Measurements from ENCODE around the gene C7.
A peak's percentile ranks its signal among the peaks of the same experiment; 100 is the strongest.

The C7 gene

GRCh38 chr5:40928886-40929448 is 19.7 kb downstream of the C7 start:
- no peak for DNase-seq

GRCh38 chr5:40932766-40933165 is 23.5 kb downstream of the C7 start:
- DNase-seq, result no peak

DNA sequence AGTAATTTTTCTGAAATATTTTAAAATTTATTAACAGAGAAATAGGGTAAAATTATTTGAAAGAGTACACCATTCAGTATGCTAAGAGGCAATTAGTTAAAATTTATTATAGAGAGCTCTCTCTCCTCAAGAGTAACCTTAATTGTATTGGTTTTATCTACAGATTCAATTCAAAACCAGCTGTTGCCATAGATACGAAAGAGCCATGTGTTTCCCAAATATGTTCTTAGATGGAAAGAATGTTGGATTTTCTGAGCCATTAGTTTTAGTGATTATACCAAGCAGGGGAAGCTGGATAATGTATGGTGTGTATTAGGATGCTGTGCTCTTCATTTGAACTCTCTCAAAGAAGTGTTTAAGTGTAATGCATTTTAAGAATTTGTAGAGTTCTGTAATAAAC is 27.8 kb downstream of the C7 start:
- DNase-seq, result no peak

DNA sequence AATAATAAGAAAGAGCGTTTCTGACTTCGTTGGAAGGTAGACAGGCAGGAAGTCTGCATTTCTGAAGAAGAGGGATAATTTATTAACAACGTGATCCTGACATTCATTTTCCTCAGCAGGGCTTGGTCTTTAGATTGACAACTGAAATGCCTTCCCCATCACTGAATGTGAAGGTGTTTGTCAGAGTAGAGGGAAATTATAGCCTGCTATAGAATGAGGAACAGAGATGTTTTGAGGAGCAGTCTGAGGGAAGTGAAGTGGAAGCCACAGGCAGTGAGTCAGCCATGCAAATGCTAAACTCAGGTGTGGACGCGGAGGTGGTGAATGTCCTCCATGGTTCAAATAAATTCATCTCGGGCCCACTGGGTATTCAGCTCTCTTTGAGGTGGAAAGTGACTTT is 30.5 kb downstream of the C7 start:
- no peak for DNase-seq

DNA sequence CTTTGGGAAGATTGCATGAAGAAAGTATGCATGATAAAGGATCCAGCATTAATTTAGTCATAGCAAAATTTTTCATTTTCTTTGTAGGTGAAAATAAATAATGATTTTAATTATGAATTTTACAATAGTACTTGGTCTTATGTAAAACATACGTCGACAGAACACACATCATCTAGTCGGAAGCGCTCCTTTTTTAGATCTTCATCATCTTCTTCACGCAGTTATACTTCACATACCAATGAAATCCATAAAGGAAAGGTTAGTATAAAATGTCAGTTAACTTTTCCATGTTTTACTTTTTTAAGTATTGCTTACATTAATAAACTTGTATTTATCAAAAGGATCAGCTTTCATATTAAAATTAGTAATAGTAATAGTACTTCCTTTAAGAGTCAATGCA is 35.8 kb downstream of the C7 start:
- no peak for DNase-seq

GRCh38 chr5:40955313-40955712 is 46.0 kb downstream of the C7 start:
- DNase-seq, result no peak

GRCh38 chr5:40957048-40957447 is 47.8 kb downstream of the C7 start:
- no peak for DNase-seq

DNA sequence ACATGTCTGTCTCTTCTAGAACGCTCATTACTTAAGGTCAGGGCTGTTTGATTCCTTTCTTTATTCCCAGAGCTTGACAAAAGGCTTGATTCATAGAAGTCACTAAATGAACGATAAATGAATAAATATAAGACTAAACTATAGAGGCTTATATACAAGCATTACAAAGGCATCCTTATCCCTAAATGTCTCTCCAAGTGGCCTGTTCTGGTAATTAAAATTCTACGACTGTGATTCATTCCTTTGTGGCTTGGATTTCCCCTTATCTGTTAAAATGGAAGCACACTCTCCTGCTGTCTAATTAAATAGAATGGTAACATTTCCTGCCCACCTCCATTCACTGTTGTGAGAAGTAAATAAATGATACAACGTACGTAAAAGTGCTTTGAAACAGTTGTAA is 49.5 kb downstream of the C7 start:
- no peak for DNase-seq

DNA sequence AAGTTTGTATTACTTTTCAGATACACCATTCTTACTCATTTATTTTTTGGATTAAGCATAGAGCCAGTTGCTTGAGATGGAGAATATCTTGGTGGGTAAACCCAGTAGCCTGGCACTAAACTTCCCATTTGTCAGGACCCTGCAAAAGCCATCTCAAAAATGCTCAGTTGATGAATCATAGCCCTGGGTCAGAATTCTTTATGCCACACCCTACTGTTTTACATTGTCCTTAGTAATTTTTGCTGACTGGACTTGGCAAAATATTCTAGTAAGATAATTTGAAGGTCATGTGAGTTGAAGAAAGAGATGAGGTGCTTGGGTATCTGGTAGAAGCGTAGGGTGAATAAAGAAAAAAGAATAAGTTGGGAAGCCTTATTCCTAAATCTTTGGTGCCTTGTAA is 50.7 kb downstream of the C7 start:
- no peak for DNase-seq

DNA sequence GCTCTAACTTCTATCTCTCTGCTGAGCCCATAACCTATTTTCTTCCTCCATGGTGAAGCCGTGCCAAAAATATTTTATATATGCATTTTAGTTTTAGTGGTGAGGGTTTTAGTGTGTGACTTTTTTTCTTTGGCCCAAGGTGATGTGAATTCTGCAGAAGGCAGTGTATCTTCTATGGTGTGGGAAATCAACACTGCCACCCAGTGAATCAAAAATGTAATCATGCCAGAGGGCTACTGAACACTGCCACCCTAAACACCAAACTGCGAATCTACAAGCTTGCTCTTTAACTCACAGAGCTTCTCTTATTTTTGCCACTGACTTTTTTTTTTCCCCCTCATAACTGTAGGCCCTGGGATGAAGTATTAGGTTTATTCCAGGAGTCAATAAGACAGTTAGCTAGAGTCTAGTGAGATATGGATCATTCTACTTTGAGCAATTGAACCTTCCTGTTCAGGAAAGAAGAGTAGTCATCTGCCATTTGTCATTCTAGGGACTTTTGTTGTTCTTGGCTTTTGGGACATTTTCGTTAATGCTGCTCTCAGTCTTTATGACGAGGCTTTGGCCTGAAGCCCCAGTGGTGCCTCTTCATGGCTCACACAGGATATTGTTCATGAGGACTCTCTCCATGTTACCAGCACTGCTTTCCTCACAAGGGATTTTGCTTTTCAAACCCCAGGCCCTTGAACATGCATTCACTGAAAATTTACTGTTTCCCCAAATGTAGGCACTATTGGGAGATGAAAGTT is 53.1 kb downstream of the C7 start:
- no peak for DNase-seq

DNA sequence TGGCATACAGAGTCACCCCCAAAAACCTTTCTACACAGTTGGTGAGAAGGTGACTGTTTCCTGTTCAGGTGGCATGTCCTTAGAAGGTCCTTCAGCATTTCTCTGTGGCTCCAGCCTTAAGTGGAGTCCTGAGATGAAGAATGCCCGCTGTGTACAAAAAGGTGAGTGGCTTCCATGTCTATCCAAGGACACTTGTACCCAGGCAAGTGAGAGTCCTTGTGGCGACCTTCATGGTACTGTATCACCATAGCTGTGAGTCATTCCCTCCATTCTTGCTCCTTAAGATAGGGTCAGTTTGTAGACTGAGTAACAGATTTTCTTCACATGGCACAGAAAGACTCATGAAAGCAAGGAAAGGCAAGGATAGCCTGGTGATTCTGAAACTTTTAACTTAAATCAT is 63.1 kb downstream of the C7 start:
- DNase-seq, result no peak

- DNase-seq, result no peak
Observed at GRCh38 chr5:40973364-40974004, 64.2 kb downstream of the C7 start.

- no peak for DNase-seq
Observed at GRCh38 chr5:40976041-40976440, 66.7 kb downstream of the C7 start.

GRCh38 chr5:40976836-40977235 is 67.5 kb downstream of the C7 start:
- no peak for DNase-seq

DNA sequence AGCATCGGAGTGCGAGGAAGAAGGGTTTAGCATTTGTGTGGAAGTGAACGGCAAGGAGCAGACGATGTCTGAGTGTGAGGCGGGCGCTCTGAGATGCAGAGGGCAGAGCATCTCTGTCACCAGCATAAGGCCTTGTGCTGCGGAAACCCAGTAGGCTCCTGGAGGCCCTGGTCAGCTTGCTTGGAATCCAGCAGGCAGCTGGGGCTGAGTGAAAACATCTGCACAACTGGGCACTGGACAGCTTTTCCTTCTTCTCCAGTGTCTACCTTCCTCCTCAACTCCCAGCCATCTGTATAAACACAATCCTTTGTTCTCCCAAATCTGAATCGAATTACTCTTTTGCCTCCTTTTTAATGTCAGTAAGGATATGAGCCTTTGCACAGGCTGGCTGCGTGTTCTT is 72.1 kb downstream of the C7 start:
- no peak for DNase-seq

DNA sequence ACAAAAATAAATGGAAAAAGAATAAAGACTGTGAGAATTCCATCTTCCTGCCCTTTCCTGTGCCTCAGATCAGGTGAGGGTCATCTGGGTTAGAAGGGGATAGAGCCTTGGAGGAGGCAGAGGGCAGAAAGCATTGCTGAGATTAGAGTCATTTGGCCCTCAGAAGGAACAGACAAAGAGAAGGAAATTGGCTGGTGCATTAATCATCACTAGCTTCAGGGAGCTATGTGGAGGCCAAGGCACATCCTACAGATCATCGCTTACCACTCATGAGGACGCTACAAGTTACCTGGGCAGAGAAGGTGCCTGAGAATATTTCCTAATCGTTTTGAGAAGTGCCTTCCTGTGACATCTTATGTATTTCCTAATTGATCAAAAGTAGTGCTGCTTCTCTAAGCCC is 74.5 kb downstream of the C7 start:
- no peak for DNase-seq

DNA sequence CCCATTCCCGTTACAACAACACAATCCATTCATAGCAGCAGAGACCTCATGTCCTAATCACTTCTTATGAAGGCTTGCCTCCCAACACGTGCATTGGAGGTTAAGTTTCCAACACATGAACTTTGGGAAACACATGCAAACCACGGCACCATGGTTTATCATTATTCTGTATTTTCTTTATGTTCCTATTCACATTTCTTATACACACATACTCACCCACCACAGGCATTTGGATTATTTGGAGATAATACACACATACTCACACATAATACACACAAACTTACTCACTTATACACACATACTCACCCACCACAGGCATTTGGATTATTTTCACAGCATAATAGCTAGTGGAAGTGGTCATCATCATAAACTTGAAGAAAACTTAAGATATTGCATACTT is 75.6 kb downstream of the C7 start:
- DNase-seq, result peak; percentile 42

GRCh38 chr5:40985501-40985900 is 76.2 kb downstream of the C7 start:
- no peak for DNase-seq

GRCh38 chr5:40986666-40987065 is 77.4 kb downstream of the C7 start:
- no peak for DNase-seq

DNA sequence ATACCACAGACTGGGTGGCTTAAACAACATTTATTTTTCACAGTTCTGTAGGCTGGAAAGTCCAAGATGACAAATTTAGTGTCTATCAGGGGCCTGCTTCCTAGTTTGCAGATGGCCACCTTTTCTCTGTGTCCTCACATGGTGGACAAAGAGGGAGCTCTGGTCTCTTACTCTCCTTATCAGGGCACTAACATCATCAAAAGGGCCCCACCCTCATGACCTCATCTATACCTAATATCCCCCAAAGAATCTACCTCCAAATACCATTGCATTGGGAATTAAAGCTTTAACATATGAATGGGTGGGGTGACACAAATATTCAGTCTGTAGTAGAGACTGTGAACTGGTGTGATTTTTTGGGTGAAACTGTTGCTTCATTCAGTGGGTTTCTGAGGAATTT is 78.1 kb downstream of the C7 start:
- DNase-seq, result no peak

DNA sequence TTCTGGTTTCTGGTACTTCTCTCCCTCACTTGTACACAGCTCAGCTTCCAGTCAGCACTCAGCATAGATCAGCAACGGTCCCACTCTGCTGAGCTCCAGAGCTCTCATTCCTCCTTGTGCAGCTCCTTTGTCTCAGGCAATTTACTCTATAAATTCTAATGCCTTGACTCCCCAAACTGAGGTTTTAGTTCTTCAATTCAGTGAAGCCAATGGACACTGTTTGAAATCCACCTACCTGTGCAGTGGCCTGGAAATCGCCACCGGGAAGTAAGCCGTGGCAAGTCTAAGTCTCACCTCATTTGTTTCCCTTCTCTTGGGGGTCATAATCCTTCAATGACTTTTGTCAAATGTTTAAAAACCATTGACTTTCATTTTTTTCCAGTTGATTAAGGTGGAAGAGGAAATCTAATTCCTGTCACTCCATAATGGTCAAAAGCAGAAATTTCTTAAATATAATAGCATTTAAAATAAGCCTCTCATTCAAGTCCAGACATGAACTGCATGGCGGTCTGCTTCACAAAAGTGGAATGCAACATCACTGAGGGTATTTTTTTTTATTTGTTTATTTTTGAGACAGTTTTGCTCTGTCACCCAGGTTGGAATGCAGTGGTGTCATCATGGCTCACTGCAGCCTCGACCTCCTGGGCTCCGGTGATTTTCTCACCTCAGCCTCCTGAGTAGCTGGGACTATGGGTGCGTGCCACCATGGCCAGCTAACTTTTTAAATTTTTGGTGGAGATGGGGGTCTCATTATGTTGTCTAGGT is 79.6 kb downstream of the C7 start:
- DNase-seq, result no peak

DNA sequence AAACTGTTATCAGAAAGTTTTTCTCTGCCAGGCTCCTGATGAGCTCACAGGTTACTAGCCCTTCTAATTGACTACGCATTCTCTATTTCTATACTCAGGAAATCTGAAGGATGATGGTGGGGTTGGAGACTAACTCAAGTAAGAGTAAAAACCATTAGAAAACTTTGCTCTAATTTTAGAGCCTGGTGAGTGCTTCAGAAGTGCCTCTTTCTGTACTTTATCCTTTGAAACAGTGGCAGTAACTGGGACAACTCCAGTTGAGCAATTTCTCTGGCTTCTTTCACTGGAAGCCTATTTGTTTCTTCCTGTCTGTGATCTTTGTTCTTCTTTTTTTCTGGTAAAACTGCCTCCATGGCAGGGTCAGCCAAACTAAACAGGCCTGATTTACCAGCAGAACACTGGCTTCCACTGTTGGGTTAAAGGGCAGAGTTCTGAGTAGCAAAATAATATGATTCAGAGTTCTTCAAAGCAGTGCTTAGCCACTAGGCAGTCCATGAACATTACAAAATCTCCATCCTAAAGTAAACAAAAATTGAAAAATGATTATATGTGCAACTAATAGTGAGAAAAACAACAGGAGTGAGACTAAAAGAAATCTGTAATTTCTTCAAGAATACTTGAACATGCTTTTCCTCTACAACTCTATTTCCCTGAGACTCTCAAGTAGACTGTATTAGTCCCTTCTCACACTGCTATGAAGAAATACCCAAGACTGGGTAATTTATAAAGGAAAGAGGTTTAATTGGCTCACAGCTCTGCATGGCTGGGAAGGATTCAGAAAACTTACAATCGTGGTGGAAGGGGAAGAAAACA is 82.1 kb downstream of the C7 start:
- no peak for DNase-seq

DNA sequence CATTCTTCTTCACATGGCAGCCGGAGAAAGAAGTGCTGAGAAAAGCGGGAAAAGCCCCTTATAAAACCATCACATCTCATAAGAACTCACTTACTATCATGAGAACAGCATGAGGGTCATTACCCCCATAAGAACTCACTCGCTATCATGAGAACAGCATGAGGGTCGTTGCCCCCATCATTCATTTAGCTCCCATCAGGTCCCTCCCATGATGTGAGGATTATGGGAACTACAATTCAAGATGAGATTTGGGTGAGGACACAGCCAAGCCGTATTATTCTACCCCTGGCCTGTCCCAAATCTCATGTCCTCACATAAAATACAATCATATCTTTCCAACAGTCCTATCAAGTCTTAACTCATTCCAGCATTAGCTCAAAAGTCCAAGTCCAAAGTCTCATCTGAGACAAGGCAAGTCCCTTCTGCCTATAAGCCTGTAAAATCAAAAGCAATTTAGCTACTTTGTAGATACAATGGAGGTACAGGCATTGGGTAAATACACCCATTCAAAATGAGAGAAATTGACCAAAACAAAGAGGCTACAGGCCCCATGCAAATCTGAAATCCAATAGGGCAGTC is 82.8 kb downstream of the C7 start:
- no peak for DNase-seq
